Measurements from ENCODE around the gene ZFAND3.

- TF ChIP-seq, protein P1, sequence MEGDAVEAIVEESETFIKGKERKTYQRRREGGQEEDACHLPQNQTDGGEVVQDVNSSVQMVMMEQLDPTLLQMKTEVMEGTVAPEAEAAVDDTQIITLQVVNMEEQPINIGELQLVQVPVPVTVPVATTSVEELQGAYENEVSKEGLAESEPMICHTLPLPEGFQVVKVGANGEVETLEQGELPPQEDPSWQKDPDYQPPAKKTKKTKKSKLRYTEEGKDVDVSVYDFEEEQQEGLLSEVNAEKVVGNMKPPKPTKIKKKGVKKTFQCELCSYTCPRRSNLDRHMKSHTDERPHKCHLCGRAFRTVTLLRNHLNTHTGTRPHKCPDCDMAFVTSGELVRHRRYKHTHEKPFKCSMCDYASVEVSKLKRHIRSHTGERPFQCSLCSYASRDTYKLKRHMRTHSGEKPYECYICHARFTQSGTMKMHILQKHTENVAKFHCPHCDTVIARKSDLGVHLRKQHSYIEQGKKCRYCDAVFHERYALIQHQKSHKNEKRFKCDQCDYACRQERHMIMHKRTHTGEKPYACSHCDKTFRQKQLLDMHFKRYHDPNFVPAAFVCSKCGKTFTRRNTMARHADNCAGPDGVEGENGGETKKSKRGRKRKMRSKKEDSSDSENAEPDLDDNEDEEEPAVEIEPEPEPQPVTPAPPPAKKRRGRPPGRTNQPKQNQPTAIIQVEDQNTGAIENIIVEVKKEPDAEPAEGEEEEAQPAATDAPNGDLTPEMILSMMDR (IDR thresholded peaks at IDR 0.05 in 2 of 3, conservative IDR thresholded peaks at IDR 0.05 in 1 of 3; ENCODE audit: borderline replicate concordance in 1 of 3, insufficient read depth in 1 of 3, low read depth in 2 of 3, low read length in 2 of 3), result no peak
- TF ChIP-seq SRF (IDR thresholded peaks at IDR 0.05; ENCODE audit: low read depth), result no peak
- TF ChIP-seq, protein P2, sequence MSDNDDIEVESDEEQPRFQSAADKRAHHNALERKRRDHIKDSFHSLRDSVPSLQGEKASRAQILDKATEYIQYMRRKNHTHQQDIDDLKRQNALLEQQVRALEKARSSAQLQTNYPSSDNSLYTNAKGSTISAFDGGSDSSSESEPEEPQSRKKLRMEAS (IDR thresholded peaks at IDR 0.05), result no peak
- TF ChIP-seq CEBPB (IDR thresholded peaks at IDR 0.05; ENCODE audit: low read depth), result no peak
- no peak for TF ChIP-seq ZFX (IDR thresholded peaks at IDR 0.05)
- TF ChIP-seq EZH2 (IDR thresholded peaks at IDR 0.05), result no peak
- no peak for TF ChIP-seq FOSL1 (IDR thresholded peaks at IDR 0.05; ENCODE audit: low read depth)
- TF ChIP-seq POLR2AphosphoS5 (IDR thresholded peaks at IDR 0.05; ENCODE audit: low read depth, low read length), result no peak
- TF ChIP-seq EZH2phosphoT487 (IDR thresholded peaks at IDR 0.05; ENCODE audit: borderline replicate concordance), result no peak
- no peak for TF ChIP-seq ATF3 (IDR thresholded peaks at IDR 0.05)
- TF ChIP-seq, protein P3, sequence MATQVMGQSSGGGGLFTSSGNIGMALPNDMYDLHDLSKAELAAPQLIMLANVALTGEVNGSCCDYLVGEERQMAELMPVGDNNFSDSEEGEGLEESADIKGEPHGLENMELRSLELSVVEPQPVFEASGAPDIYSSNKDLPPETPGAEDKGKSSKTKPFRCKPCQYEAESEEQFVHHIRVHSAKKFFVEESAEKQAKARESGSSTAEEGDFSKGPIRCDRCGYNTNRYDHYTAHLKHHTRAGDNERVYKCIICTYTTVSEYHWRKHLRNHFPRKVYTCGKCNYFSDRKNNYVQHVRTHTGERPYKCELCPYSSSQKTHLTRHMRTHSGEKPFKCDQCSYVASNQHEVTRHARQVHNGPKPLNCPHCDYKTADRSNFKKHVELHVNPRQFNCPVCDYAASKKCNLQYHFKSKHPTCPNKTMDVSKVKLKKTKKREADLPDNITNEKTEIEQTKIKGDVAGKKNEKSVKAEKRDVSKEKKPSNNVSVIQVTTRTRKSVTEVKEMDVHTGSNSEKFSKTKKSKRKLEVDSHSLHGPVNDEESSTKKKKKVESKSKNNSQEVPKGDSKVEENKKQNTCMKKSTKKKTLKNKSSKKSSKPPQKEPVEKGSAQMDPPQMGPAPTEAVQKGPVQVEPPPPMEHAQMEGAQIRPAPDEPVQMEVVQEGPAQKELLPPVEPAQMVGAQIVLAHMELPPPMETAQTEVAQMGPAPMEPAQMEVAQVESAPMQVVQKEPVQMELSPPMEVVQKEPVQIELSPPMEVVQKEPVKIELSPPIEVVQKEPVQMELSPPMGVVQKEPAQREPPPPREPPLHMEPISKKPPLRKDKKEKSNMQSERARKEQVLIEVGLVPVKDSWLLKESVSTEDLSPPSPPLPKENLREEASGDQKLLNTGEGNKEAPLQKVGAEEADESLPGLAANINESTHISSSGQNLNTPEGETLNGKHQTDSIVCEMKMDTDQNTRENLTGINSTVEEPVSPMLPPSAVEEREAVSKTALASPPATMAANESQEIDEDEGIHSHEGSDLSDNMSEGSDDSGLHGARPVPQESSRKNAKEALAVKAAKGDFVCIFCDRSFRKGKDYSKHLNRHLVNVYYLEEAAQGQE (IDR thresholded peaks at IDR 0.05; ENCODE audit: low read depth), result no peak
Observed at GRCh38 chr6:38065734-38066305, 246.3 kb downstream of the ZFAND3 start.
